BLaER1 treated with 17β-estradiol and CSF1 and Interleukin-3, amounts not matched to agents 10 nM and 100 nM (cell line): ENCODE data around the gene VRTN.

ENCODE experiments used
- H3K27ac ChIP-seq, 11 experiments: shearing (Covaris generic); formaldehyde crosslinking; 2 replicates each; pipeline ENCODE4 v1.8.1; 2022
- H3K27me3 ChIP-seq, 11 experiments: shearing (Covaris generic); formaldehyde crosslinking; 2 replicates each; pipeline ENCODE4 v1.8.1; 2022
- H3K36me3 ChIP-seq, 11 experiments: shearing (Covaris generic); formaldehyde crosslinking; 2 replicates each; pipeline ENCODE4 v1.8.1; 2022
- H3K4me1 ChIP-seq, 10 experiments: shearing (Covaris generic); formaldehyde crosslinking; 2 replicates each; pipeline ENCODE4 v1.8.1; 2022
- H3K4me2 ChIP-seq, 11 experiments: shearing (Covaris generic); formaldehyde crosslinking; 2 replicates each; pipeline ENCODE4 v1.8.1; 2022
- H3K4me3 ChIP-seq, 10 experiments: shearing (Covaris generic); formaldehyde crosslinking; 2 replicates each; pipeline ENCODE4 v1.8.1; 2022
- H3K9ac ChIP-seq, 11 experiments: shearing (Covaris generic); formaldehyde crosslinking; 2 replicates each; pipeline ENCODE4 v1.8.1; 2022
- H3K9me3 ChIP-seq, 11 experiments: shearing (Covaris generic); formaldehyde crosslinking; replicated peaks in 1 of 11; 2 replicates each; pipeline ENCODE4 v1.8.1; 2022
- H4K20me1 ChIP-seq, 11 experiments: shearing (Covaris generic); formaldehyde crosslinking; 2 replicates each; pipeline ENCODE4 v1.8.1; 2022
- Cebpa-rat ChIP-seq, 11 experiments: shearing (Covaris generic); IDR thresholded peaks; 2 replicates each; pipeline ENCODE4 v1.8.1; 2022

The VRTN gene

GRCh38 chr14:74348241-74348734 is at the start of gene VRTN:
VRTN (plus strand) TSS chr14:74348471; CDS start chr14:74356784, 8,313 bp downstream.
- Histone ChIP-seq H3K9ac (no peak within 1 kb of the TSS), H4K20me1 (no peaks in the 10 kb centered on the region), H3K4me2 (peak within 1 kb of the TSS in 1 of 11 experiments; percentile 26; a peak in 1 of 22 replicates), H3K4me1 (peaks cover 0 to 8% (median 0%) of the 10 kb centered on the region in 10 experiments; a peak in 3 of 20 replicates), H3K9me3 (no peaks in the 10 kb centered on the region), H3K27ac (no peak within 1 kb of the TSS), H3K27me3 (no peaks in the 10 kb centered on the region), H3K36me3 (no peaks in the 10 kb centered on the region), H3K4me3 (no peak within 1 kb of the TSS)
- no peak for TF ChIP-seq Cebpa-rat (IDR thresholded peaks at IDR 0.05)

DNA sequence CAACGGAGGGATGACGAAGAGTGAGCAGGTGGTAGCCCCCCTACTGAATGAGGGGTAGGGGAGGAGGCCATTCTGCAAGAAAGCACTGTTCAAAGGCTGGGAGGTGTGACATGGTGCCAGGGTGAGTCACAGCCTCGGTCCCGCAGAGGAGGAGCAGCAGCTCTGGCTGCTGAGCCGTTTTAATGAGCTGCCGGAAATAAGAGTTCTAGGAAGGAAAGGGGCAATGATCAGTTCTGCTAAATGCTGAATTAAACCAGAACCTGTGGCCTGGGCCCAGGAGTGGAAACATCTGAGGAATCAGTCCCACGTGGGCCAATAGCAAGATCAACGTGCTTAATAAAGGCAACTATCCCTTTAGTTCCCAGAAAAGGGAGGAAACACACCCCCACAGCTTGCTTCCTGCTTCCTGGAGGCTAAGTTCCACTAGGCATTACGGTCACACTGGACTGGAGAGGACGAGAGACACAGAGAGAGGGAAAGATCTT is 49.2 kb upstream of the VRTN start:
- Histone ChIP-seq H3K27me3 (no peaks in the 10 kb centered on the region), H3K36me3 (peaks cover 37 to 67% (median 59%) of the 10 kb centered on the region in 11 experiments), H3K4me3 (peak overlapping the region in 3 of 10 experiments; percentile 0 to 22 (median 20); a peak in 3 of 20 replicates), H4K20me1 (peaks cover 34 to 77% (median 70%) of the 10 kb centered on the region in 11 experiments; a peak in 21 of 22 replicates), H3K4me1 (peaks cover 22 to 69% (median 42%) of the 10 kb centered on the region in 10 experiments), H3K27ac (peak overlapping the region in 6 of 11 experiments; percentile 1 to 58 (median 31); a peak in 8 of 22 replicates), H3K4me2 (peak overlapping the region in 7 of 11 experiments; percentile 7 to 93 (median 61); a peak in 12 of 22 replicates), H3K9ac (peak overlapping the region in 5 of 11 experiments; percentile 22 to 56 (median 50); a peak in 6 of 22 replicates), H3K9me3 (no peaks in the 10 kb centered on the region)
- no peak for TF ChIP-seq Cebpa-rat (IDR thresholded peaks at IDR 0.05)

DNA sequence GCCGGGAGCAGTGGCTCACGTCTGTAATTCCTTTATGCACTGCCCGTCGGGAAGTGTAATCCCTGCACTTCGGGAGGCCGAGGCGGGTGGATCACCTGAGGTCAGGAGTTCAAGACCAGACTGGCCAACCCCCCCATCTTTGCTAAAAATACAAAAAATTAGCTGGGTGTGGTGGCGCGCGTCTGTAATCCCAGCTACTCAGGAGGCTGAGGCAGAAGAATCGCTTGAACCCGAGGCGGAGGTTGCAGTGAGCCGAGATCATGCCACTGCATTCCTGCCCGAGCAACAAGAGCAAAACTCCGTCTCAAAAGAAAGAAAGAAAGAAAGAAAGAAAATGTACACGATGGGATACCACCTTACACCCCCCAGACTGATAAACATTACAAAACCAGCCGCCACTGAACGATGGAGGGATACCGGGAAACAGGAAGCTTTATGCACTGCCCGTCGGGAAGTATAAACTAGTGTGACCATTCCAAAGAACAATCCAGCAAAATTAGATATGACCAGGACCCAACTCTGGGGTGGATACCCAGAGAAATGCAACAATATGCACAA is 46.6 kb upstream of the VRTN start:
- peak overlapping the region; percentile 85 to 96 (median 89) for H3K9ac ChIP-seq
- H3K4me2 ChIP-seq = peak overlapping the region; percentile 76 to 97 (median 91)
- H3K4me1 ChIP-seq = peaks cover 22 to 61% (median 42%) of the 10 kb centered on the region in 10 experiments
- no peak for TF ChIP-seq Cebpa-rat (IDR thresholded peaks at IDR 0.05)
- peaks cover 10 to 51% (median 45%) of the 10 kb centered on the region in 11 experiments; a peak in 18 of 22 replicates for H4K20me1 ChIP-seq
- no peaks in the 10 kb centered on the region for H3K27me3 ChIP-seq
- H3K4me3 ChIP-seq = peak overlapping the region; percentile 82 to 100 (median 88)
- peaks cover 13 to 43% (median 36%) of the 10 kb centered on the region in 11 experiments for H3K36me3 ChIP-seq
- peak overlapping the region in 8 of 11 experiments; percentile 18 to 94 (median 84); a peak in 10 of 22 replicates for H3K27ac ChIP-seq
- no peaks in the 10 kb centered on the region for H3K9me3 ChIP-seq

DNA sequence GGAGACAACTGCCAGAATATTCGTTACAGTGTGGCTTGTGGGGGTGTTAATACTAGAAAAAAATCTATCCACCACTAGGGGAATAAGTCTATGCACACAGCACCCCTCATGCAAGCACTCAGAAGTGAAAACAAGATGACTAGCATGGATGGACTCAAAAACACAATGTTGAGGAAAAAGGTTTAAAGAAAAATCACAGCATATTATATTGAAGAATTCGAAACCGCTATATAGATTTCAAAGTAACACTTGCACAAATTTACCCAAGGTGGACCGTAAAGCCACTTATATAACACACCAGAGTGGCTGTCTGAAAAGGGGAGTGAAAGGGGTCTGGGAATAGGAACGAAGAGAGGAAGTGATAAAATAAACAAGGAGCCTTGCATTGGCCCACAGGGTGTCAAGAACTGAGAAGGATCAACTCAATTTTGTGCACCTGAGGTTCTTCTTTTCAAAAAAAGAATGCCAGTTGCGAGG is 46.1 kb upstream of the VRTN start:
- no peaks in the 10 kb centered on the region for H3K27me3 ChIP-seq
- no peaks in the 10 kb centered on the region for H3K9me3 ChIP-seq
- H3K27ac ChIP-seq = peak overlapping the region; percentile 75 to 94 (median 84)
- H3K36me3 ChIP-seq = peaks cover 7 to 37% (median 32%) of the 10 kb centered on the region in 11 experiments
- peak overlapping the region; percentile 85 to 96 (median 89) for H3K9ac ChIP-seq
- no peak for TF ChIP-seq Cebpa-rat (IDR thresholded peaks at IDR 0.05)
- peaks cover 6 to 47% (median 39%) of the 10 kb centered on the region in 11 experiments; a peak in 18 of 22 replicates for H4K20me1 ChIP-seq
- H3K4me3 ChIP-seq = peak overlapping the region; percentile 82 to 100 (median 88)
- H3K4me2 ChIP-seq = peak overlapping the region; percentile 76 to 97 (median 91)
- H3K4me1 ChIP-seq = peaks cover 22 to 56% (median 42%) of the 10 kb centered on the region in 10 experiments

- Histone ChIP-seq H3K27me3 (no peaks in the 10 kb centered on the region), H3K4me3 (peak within 1 kb of the TSS; percentile 82 to 100 (median 88)), H4K20me1 (peaks cover 6 to 40% (median 32%) of the 10 kb centered on the region in 11 experiments; a peak in 16 of 22 replicates), H3K9ac (peak within 1 kb of the TSS; percentile 85 to 96 (median 89)), H3K36me3 (peaks cover under 1 to 30% (median 25%) of the 10 kb centered on the region in 11 experiments; a peak in 21 of 22 replicates), H3K4me2 (peak within 1 kb of the TSS; percentile 76 to 97 (median 91)), H3K4me1 (peaks cover 22 to 49% (median 40%) of the 10 kb centered on the region in 10 experiments), H3K27ac (peak within 1 kb of the TSS; percentile 75 to 94 (median 84)), H3K9me3 (no peaks in the 10 kb centered on the region)
- TF ChIP-seq Cebpa-rat (IDR thresholded peaks at IDR 0.05) = no peak
Measured at GRCh38 chr14:74302634-74303569, 45.4 kb upstream of the VRTN start, which contains the start of gene ABCD4. ABCD4 (minus strand) TSS chr14:74302934; CDS start chr14:74302912, 22 bp downstream.

- H3K9ac ChIP-seq = no peak overlapping the region
- no peak overlapping the region for H3K4me3 ChIP-seq
- H4K20me1 ChIP-seq = no peaks in the 10 kb centered on the region
- TF ChIP-seq Cebpa-rat (IDR thresholded peaks at IDR 0.05) = no peak
- H3K36me3 ChIP-seq = no peaks in the 10 kb centered on the region
- H3K4me1 ChIP-seq = peaks cover 2 to 11% (median 3%) of the 10 kb centered on the region in 10 experiments; a peak in 19 of 20 replicates
- H3K27ac ChIP-seq = no peak overlapping the region
- H3K4me2 ChIP-seq = no peak overlapping the region
- no peaks in the 10 kb centered on the region for H3K9me3 ChIP-seq
- no peaks in the 10 kb centered on the region for H3K27me3 ChIP-seq
Measured at GRCh38 chr14:74308695-74309094, 39.6 kb upstream of the VRTN start.

GRCh38 chr14:74309125-74310022 is 38.9 kb upstream of the VRTN start:
- no peak overlapping the region for H3K9ac ChIP-seq
- H4K20me1 ChIP-seq = no peaks in the 10 kb centered on the region
- no peaks in the 10 kb centered on the region for H3K36me3 ChIP-seq
- H3K4me3 ChIP-seq = no peak overlapping the region
- H3K4me2 ChIP-seq = peak overlapping the region in 1 of 11 experiments; percentile 56; a peak in 3 of 22 replicates
- no peak for TF ChIP-seq Cebpa-rat (IDR thresholded peaks at IDR 0.05)
- H3K27ac ChIP-seq = no peak overlapping the region
- H3K27me3 ChIP-seq = no peaks in the 10 kb centered on the region
- H3K9me3 ChIP-seq = no peaks in the 10 kb centered on the region
- peaks cover 0 to 11% (median 0%) of the 10 kb centered on the region in 10 experiments; a peak in 6 of 20 replicates for H3K4me1 ChIP-seq
